ENCODE measurements around the gene FAM53B.

The FAM53B gene

DNA sequence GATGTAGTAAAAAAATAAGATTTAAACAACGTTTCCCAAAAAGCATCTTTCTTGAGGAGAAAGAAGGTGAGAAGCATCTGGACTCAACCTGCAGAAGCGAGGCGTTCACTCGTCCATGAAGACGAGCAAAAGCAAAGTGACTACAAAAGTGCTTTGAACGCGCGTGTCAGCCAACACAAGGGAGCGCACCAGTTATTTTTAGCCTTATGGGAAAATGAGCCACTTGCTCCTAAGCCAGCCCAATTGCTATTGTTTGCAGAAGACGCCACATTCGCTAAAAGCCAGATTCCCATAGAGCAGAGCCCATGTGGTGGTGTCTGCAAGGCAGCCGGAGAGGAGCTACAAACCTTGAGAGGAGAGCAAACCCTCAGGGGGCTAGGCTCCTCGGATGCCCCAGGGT, 122.5 kb downstream of the FAM53B start:
- Histone ChIP-seq H3K4me1 (ENCODE audit: control insufficient read depth in 2 of 2, insufficient read depth in 1 of 2, low read depth in 1 of 2, low read length in 2 of 2) (peaks cover 0 to 24% of the 10 kb centered on the region in 2 donors), H3K27ac (replicated peaks; ENCODE audit: low read length) (peak overlapping the region; percentile 47), H4K91ac (ENCODE audit: low read depth, low read length, poor library complexity) (no peak overlapping the region)

DNA sequence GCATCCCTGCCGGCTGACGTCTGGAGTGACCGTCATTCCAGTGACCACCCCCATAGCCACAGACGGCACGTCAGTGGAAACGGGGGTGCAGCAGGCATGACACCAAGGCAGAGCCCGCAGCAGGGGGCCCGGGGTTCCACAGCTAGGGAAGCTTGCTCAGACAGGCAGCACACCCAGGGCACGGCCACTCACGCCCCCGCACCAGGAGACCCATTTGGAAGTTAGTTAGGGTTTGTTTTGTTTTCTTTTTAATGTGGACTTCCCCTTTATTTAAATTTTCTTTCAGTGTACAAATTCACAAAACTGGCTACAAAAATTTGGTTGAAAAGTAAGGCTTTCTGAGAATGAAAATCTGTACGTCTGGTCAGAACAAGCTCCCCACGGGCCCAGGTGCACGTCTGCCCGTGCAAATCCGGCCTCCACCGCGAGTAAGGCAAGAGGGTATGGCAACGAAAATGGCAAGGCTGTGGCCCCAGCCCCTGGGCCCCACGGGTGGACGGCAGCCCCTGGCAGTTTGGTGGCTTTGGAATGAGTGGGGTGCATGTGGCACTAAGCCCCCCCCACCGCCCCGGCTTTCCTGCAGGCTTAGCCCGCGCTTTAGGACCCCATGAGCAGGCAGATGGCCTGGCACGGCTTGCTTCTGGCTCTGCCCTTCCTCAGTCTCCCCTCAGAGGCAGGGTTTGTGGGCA, 124.2 kb downstream of the FAM53B start:
- no peak overlapping the region for H3K27ac ChIP-seq (replicated peaks; ENCODE audit: low read length)
- no peak overlapping the region for H4K8ac ChIP-seq (ENCODE audit: low read depth, low read length)
- H3K9me3 ChIP-seq (replicated peaks in 1 of 2; ENCODE audit: control insufficient read depth in 2 of 2, insufficient read depth in 1 of 2, low read depth in 1 of 2, low read length in 2 of 2) = no peaks in the 10 kb centered on the region
- H3K14ac ChIP-seq (ENCODE audit: low read length) = no peak overlapping the region
- no peak overlapping the region for H3K4me2 ChIP-seq (ENCODE audit: insufficient read depth, low read length, poor library complexity, severe bottlenecking)
- no peaks in the 10 kb centered on the region for H3K27me3 ChIP-seq (ENCODE audit: control insufficient read depth in 3 of 3, insufficient read depth in 3 of 3, low read depth in 1 of 3, low read length in 3 of 3)
- no peak overlapping the region for H3K9ac ChIP-seq (ENCODE audit: low read depth, low read length, poor library complexity)
- H3K4me3 ChIP-seq (ENCODE audit: low read length in 2 of 2) = no peak overlapping the region
- peak overlapping the region; percentile 35 for H2BK5ac ChIP-seq (ENCODE audit: low read length)
- H4K91ac ChIP-seq (ENCODE audit: low read depth, low read length, poor library complexity) = no peak overlapping the region
- H2BK12ac ChIP-seq (ENCODE audit: low read length) = peak overlapping the region; percentile 41
- no peak overlapping the region for H2BK120ac ChIP-seq (ENCODE audit: low read depth, low read length)
- no peak overlapping the region for H3K23ac ChIP-seq (ENCODE audit: low read depth, low read length, poor library complexity)
- H3K79me1 ChIP-seq (ENCODE audit: low read depth, low read length) = peaks cover 24% of the 10 kb centered on the region
- no peak overlapping the region for H2AK5ac ChIP-seq (ENCODE audit: low read depth, low read length)
- DNase-seq (ENCODE audit: low spot score) = no peak
- no peak overlapping the region for H3K18ac ChIP-seq (ENCODE audit: low read length)
- no peak overlapping the region for H3K4ac ChIP-seq (ENCODE audit: low read length)
- H2AFZ ChIP-seq (ENCODE audit: low read length) = no peak overlapping the region
- H3K36me3 ChIP-seq (replicated peaks in 1 of 2; ENCODE audit: control insufficient read depth in 2 of 2, insufficient read depth in 2 of 2, low read length in 2 of 2) = peaks cover 13 to 25% of the 10 kb centered on the region in 2 donors
- no peak overlapping the region for H2BK15ac ChIP-seq (ENCODE audit: low read length)
- WGBS, 2 donors (ENCODE audit: extremely low coverage in 2 of 2, insufficient read length in 2 of 2, insufficient replicate concordance in 1 of 2) = no CpG with 5 or more reads among the region's 26 CpGs
- H3K4me1 ChIP-seq (ENCODE audit: control insufficient read depth in 2 of 2, insufficient read depth in 1 of 2, low read depth in 1 of 2, low read length in 2 of 2) = peaks cover 0 to 24% of the 10 kb centered on the region in 2 donors

More for the DNA sequence above, 122.5 kb downstream of the FAM53B start:
- Histone ChIP-seq H3K79me1 (ENCODE audit: low read depth, low read length) (peaks cover 26% of the 10 kb centered on the region), H3K4me3 (ENCODE audit: low read length in 2 of 2) (no peak overlapping the region), H3K36me3 (replicated peaks in 1 of 2; ENCODE audit: control insufficient read depth in 2 of 2, insufficient read depth in 2 of 2, low read length in 2 of 2) (peaks cover 13 to 25% of the 10 kb centered on the region in 2 donors), H3K9ac (ENCODE audit: low read depth, low read length, poor library complexity) (peak overlapping the region; percentile 76), H2BK120ac (ENCODE audit: low read depth, low read length) (no peak overlapping the region), H3K9me3 (replicated peaks in 1 of 2; ENCODE audit: control insufficient read depth in 2 of 2, insufficient read depth in 1 of 2, low read depth in 1 of 2, low read length in 2 of 2) (no peaks in the 10 kb centered on the region), H3K27me3 (ENCODE audit: control insufficient read depth in 3 of 3, insufficient read depth in 3 of 3, low read depth in 1 of 3, low read length in 3 of 3) (no peaks in the 10 kb centered on the region), H3K18ac (ENCODE audit: low read length) (peak overlapping the region; percentile 86), H3K4me2 (ENCODE audit: insufficient read depth, low read length, poor library complexity, severe bottlenecking) (no peak overlapping the region), H2BK12ac (ENCODE audit: low read length) (peak overlapping the region; percentile 30), H2AK5ac (ENCODE audit: low read depth, low read length) (peak overlapping the region; percentile 87), H2BK5ac (ENCODE audit: low read length) (peak overlapping the region; percentile 62), H3K14ac (ENCODE audit: low read length) (no peak overlapping the region), H3K23ac (ENCODE audit: low read depth, low read length, poor library complexity) (peak overlapping the region; percentile 22), H4K8ac (ENCODE audit: low read depth, low read length) (no peak overlapping the region), H2AFZ (ENCODE audit: low read length) (no peak overlapping the region), H3K4ac (ENCODE audit: low read length) (no peak overlapping the region), H2BK15ac (ENCODE audit: low read length) (no peak overlapping the region)
- DNase-seq (ENCODE audit: low spot score) = no peak
- no CpG with 5 or more reads among the region's 13 CpGs for WGBS, 2 donors (ENCODE audit: extremely low coverage in 2 of 2, insufficient read length in 2 of 2, insufficient replicate concordance in 1 of 2)

DNA sequence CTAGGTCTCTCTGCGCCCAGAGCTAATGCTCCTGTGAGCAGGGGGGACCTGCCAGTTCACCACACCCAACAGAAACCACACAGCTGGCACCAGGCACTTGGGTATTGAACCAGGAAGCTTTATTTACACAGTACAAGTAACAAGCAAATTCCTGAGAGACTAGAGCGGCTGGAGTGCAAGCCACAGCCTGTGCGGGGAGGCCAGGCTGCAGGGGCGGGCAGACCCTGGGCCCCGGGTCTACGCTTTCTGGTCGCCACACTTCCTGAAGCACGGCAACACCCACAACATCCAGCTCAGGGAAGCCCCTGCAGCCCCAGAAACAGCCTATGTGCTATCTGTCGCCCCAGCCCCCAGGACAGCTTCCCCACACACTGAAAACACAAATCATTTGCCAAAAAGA, 125.0 kb downstream of the FAM53B start:
- Histone ChIP-seq H3K27me3 (ENCODE audit: control insufficient read depth in 3 of 3, insufficient read depth in 3 of 3, low read depth in 1 of 3, low read length in 3 of 3) (no peaks in the 10 kb centered on the region), H3K4ac (ENCODE audit: low read length) (no peak overlapping the region), H2BK5ac (ENCODE audit: low read length) (peak overlapping the region; percentile 35), H3K27ac (replicated peaks; ENCODE audit: low read length) (no peak overlapping the region), H3K9me3 (replicated peaks in 1 of 2; ENCODE audit: control insufficient read depth in 2 of 2, insufficient read depth in 1 of 2, low read depth in 1 of 2, low read length in 2 of 2) (no peaks in the 10 kb centered on the region), H3K9ac (ENCODE audit: low read depth, low read length, poor library complexity) (peak overlapping the region; percentile 50), H2AK5ac (ENCODE audit: low read depth, low read length) (peak overlapping the region; percentile 56), H3K4me3 (ENCODE audit: low read length in 2 of 2) (no peak overlapping the region), H4K8ac (ENCODE audit: low read depth, low read length) (no peak overlapping the region), H3K4me1 (ENCODE audit: control insufficient read depth in 2 of 2, insufficient read depth in 1 of 2, low read depth in 1 of 2, low read length in 2 of 2) (peaks cover 0 to 20% of the 10 kb centered on the region in 2 donors), H3K14ac (ENCODE audit: low read length) (no peak overlapping the region), H3K36me3 (replicated peaks in 1 of 2; ENCODE audit: control insufficient read depth in 2 of 2, insufficient read depth in 2 of 2, low read length in 2 of 2) (peaks cover 13 to 25% of the 10 kb centered on the region in 2 donors), H2BK12ac (ENCODE audit: low read length) (no peak overlapping the region), H3K4me2 (ENCODE audit: insufficient read depth, low read length, poor library complexity, severe bottlenecking) (no peak overlapping the region), H2BK15ac (ENCODE audit: low read length) (no peak overlapping the region), H4K91ac (ENCODE audit: low read depth, low read length, poor library complexity) (no peak overlapping the region), H2BK120ac (ENCODE audit: low read depth, low read length) (no peak overlapping the region), H3K18ac (ENCODE audit: low read length) (peak overlapping the region; percentile 48), H3K23ac (ENCODE audit: low read depth, low read length, poor library complexity) (no peak overlapping the region), H2AFZ (ENCODE audit: low read length) (no peak overlapping the region), H3K79me1 (ENCODE audit: low read depth, low read length) (peaks cover 18% of the 10 kb centered on the region)
- DNase-seq (ENCODE audit: low spot score) = no peak
- WGBS, 2 donors (ENCODE audit: extremely low coverage in 2 of 2, insufficient read length in 2 of 2, insufficient replicate concordance in 1 of 2) = no CpG with 5 or more reads among the region's 9 CpGs

DNA sequence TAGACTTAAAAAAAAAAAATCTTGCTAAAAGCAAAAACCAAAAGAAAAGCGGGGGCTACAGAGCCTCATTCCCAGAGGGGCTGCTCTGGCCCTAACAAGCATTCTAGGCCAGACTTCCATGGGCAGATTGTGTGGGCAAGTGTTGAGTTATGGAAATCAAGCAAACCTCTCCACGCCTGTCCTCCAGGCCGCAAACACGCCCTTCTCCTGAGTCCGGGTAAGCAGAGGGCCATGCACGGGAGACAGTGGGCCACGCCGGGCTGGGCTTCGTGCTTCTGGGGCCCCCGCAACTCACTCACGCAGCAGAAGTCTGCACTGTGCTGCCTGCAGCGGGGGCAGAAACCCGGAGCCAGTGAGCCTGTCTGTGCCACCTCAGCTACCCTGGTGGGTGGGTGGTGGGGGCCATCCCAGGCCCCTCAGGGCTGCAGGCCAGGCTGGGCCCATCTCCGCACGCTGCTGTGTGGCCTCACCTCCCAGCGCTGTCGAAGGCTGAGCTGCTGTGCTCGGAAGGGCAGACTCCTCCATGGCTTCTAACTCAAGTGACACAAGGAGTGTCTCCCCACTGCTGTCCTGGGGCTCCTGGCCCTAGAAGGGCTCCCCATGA, 125.6 kb downstream of the FAM53B start:
- Histone ChIP-seq H2AFZ (ENCODE audit: low read length) (no peak overlapping the region), H2BK15ac (ENCODE audit: low read length) (no peak overlapping the region), H3K4me1 (ENCODE audit: control insufficient read depth in 2 of 2, insufficient read depth in 1 of 2, low read depth in 1 of 2, low read length in 2 of 2) (peaks cover 0 to 20% of the 10 kb centered on the region in 2 donors), H3K4ac (ENCODE audit: low read length) (no peak overlapping the region), H3K9me3 (replicated peaks in 1 of 2; ENCODE audit: control insufficient read depth in 2 of 2, insufficient read depth in 1 of 2, low read depth in 1 of 2, low read length in 2 of 2) (no peaks in the 10 kb centered on the region), H3K4me3 (ENCODE audit: low read length in 2 of 2) (no peak overlapping the region), H3K4me2 (ENCODE audit: insufficient read depth, low read length, poor library complexity, severe bottlenecking) (no peak overlapping the region), H3K36me3 (replicated peaks in 1 of 2; ENCODE audit: control insufficient read depth in 2 of 2, insufficient read depth in 2 of 2, low read length in 2 of 2) (peaks cover 13 to 23% of the 10 kb centered on the region in 2 donors), H2AK5ac (ENCODE audit: low read depth, low read length) (peak overlapping the region; percentile 56), H3K27me3 (ENCODE audit: control insufficient read depth in 3 of 3, insufficient read depth in 3 of 3, low read depth in 1 of 3, low read length in 3 of 3) (no peaks in the 10 kb centered on the region), H2BK120ac (ENCODE audit: low read depth, low read length) (no peak overlapping the region), H2BK5ac (ENCODE audit: low read length) (peak overlapping the region; percentile 66), H4K8ac (ENCODE audit: low read depth, low read length) (no peak overlapping the region), H3K27ac (replicated peaks; ENCODE audit: low read length) (no peak overlapping the region), H3K14ac (ENCODE audit: low read length) (no peak overlapping the region), H3K79me1 (ENCODE audit: low read depth, low read length) (peaks cover 18% of the 10 kb centered on the region), H4K91ac (ENCODE audit: low read depth, low read length, poor library complexity) (no peak overlapping the region), H2BK12ac (ENCODE audit: low read length) (peak overlapping the region; percentile 73), H3K23ac (ENCODE audit: low read depth, low read length, poor library complexity) (no peak overlapping the region), H3K9ac (ENCODE audit: low read depth, low read length, poor library complexity) (peak overlapping the region; percentile 50), H3K18ac (ENCODE audit: low read length) (peak overlapping the region; percentile 48)
- no peak for DNase-seq (ENCODE audit: low spot score)
- WGBS, 2 donors (ENCODE audit: extremely low coverage in 2 of 2, insufficient read length in 2 of 2, insufficient replicate concordance in 1 of 2) = no CpG with 5 or more reads among the region's 18 CpGs

Data from neuronal stem cell (in vitro differentiated cells).